HepG2 (cell line): ENCODE measurements around the gene HECTD4. TPM values are rescaled to one million over a fixed set of nuclear protein-coding genes. Genes with fewer than 3 reads are reported as not detected.

Experiments
- ATAC-seq: fragments of 200-7000 bp; cut with Tn5 transposase; 3 replicates; pipeline ENCODE4 v1.9.1; 2020; ENCODE audit warnings: mild to moderate bottlenecking, moderate library complexity
- BruUV-seq: library from RNA; stranded (reverse); fragments of 400-500 nt; replicated peaks from 2 replicates; lab custom pipeline; 2021; lab: Mats Ljungman, UMichigan
- CTCF ChIA-PET: fragments of 300-600 bp; formaldehyde crosslinking; extraction: SDS; loops from one replicate; lab custom pipeline; 2021; ENCODE audit warnings: low total read pairs, inconsistent platforms, low intra/inter-chr PET ratio; lab: Yijun Ruan, JAX
- POLR2A ChIA-PET: fragments of 350-600 bp; sonication (Branson Sonifier 250); formaldehyde crosslinking; loops from one replicate; lab custom pipeline; 2020; ENCODE audit warnings: antibody characterized with exemption, inconsistent platforms; lab: Yijun Ruan, JAX
- DNase-seq: peaks from one replicate; pipeline ENCODE4 v3.0.0-alpha.2; 2015; ENCODE audit warnings: low spot score
- FAIRE-seq: peaks from 3 replicates; lab custom pipeline; 2011; peaks lifted over from hg19 to GRCh38; lab: Jason Lieb, UNC
- H2AFZ ChIP-seq: one replicate; pipeline ENCODE4 v1.6.1; 2011; ENCODE audit warnings: low read length, inconsistent platforms
- H3K27ac ChIP-seq: fragments of 300-600 bp; 3 replicates; pipeline ENCODE4 v1.8.0; 2011; ENCODE audit warnings: mixed run types, mild to moderate bottlenecking, mixed read lengths, low read length, inconsistent platforms; ENCODE audit not compliant: insufficient read depth; ENCODE audit errors: extremely low read length
- H3K27me3 ChIP-seq, 2 experiments: fragments of 200-600 bp in 1 of 2; 2 replicates in 1 of 2; 3 replicates in 1 of 2; pipeline versions ENCODE4 v1.6.0 to v1.8.0; 2011; ENCODE audit warnings: low read length in 2 of 2, mild to moderate bottlenecking in 2 of 2, moderate library complexity in 2 of 2, inconsistent platforms in 1 of 2; ENCODE audit not compliant: insufficient read depth in 2 of 2, control insufficient read depth in 1 of 2
- H3K36me3 ChIP-seq, 2 experiments: fragments of 200-600 bp in 1 of 2; replicated peaks in 1 of 2; 2 replicates in 1 of 2; 3 replicates in 1 of 2; pipeline versions ENCODE4 v1.5.1 to v1.8.0; 2011; ENCODE audit warnings: low read length in 2 of 2, inconsistent platforms in 1 of 2; ENCODE audit not compliant: insufficient read depth in 2 of 2, control insufficient read depth in 1 of 2
- H3K4me1 ChIP-seq: 2 replicates; pipeline ENCODE4 v1.5.1; 2012; ENCODE audit warnings: low read length, inconsistent platforms; ENCODE audit not compliant: insufficient read depth
- H3K4me2 ChIP-seq: 2 replicates; pipeline ENCODE4 v1.6.0; 2011; ENCODE audit warnings: low read depth, low read length, inconsistent platforms
- H3K4me3 ChIP-seq, 3 experiments: fragments of 200-600 bp in 1 of 3; sonication (generic), shearing (Covaris generic) in 1 of 3; replicated peaks in 1 of 3; 2 replicates each; pipeline ENCODE4 v1.5.1; 2011 to 2016; ENCODE audit warnings: low read length in 3 of 3, inconsistent platforms in 2 of 3, low read depth in 2 of 3, mild to moderate bottlenecking in 2 of 3, control low read depth in 1 of 3, mixed read lengths in 1 of 3; ENCODE audit not compliant: insufficient read depth in 1 of 3
- H3K79me2 ChIP-seq: one replicate; pipeline ENCODE4 v1.6.1; 2011; ENCODE audit warnings: low read length, inconsistent platforms; ENCODE audit not compliant: insufficient read depth
- H3K9ac ChIP-seq: 2 replicates; pipeline ENCODE4 v1.6.0; 2011; ENCODE audit warnings: mild to moderate bottlenecking, low read depth, low read length, inconsistent platforms; ENCODE audit not compliant: insufficient read depth
- H3K9me3 ChIP-seq: 2 replicates; pipeline ENCODE4 v1.5.1; 2012; ENCODE audit warnings: mild to moderate bottlenecking, low read length
- H4K20me1 ChIP-seq: 2 replicates; pipeline ENCODE4 v1.6.0; 2011; ENCODE audit warnings: inconsistent platforms, mild to moderate bottlenecking, low read length, moderate library complexity; ENCODE audit not compliant: insufficient read depth
- CEBPZ ChIP-seq: IDR thresholded peaks from 2 replicates; pipeline ENCODE4 v1.6.1; 2012; ENCODE audit warnings: low read length, improper control_type of control experiment
- CENPX ChIP-seq: sonication (generic); formaldehyde crosslinking; IDR thresholded peaks from 2 replicates; pipeline ENCODE4 v1.9.0; 2021; ENCODE audit warnings: mild to moderate bottlenecking, missing genetic modification reagents, moderate library complexity
- CREBL2 ChIP-seq: sonication (generic); formaldehyde crosslinking; IDR thresholded peaks from 2 replicates; pipeline ENCODE4 v1.8.1; 2023; ENCODE audit warnings: missing genetic modification reagents, mild to moderate bottlenecking, borderline replicate concordance
- CREM ChIP-seq, 2 experiments: sonication (generic) in 1 of 2; formaldehyde crosslinking in 1 of 2; IDR thresholded peaks; 2 replicates each; pipeline versions ENCODE4 v1.4.0 to v1.6.1; 2016 to 2020; ENCODE audit warnings: antibody characterized with exemption in 1 of 2, mild to moderate bottlenecking in 1 of 2, missing genetic modification reagents in 1 of 2
- HNF4A ChIP-seq: sonication (generic); formaldehyde crosslinking; IDR thresholded peaks from 2 replicates; pipeline ENCODE4 v1.4.0; 2020; ENCODE audit warnings: missing genetic modification reagents
- JUNB ChIP-seq: sonication (generic); formaldehyde crosslinking; IDR thresholded peaks from 2 replicates; pipeline ENCODE4 v1.8.0; 2022; ENCODE audit warnings: missing genetic modification reagents, mild to moderate bottlenecking, borderline replicate concordance
- JUND ChIP-seq: sonication (generic); formaldehyde crosslinking; IDR thresholded peaks from 2 replicates; pipeline ENCODE4 v1.8.0; 2022; ENCODE audit warnings: mild to moderate bottlenecking, missing genetic modification reagents
- RBFOX2 ChIP-seq: fragments of 200-400 bp; formaldehyde crosslinking; IDR thresholded peaks from 2 replicates; pipeline ENCODE4 v1.6.1; 2017; ENCODE audit warnings: low read depth, mild to moderate bottlenecking, low read length
- SALL1 ChIP-seq: sonication (generic); formaldehyde crosslinking; IDR thresholded peaks from 2 replicates; pipeline ENCODE4 v1.8.0; 2022; ENCODE audit warnings: mild to moderate bottlenecking, missing genetic modification reagents
- TBP ChIP-seq: sonication (generic); formaldehyde crosslinking; IDR thresholded peaks from 2 replicates; pipeline ENCODE4 v1.5.0; 2020; ENCODE audit warnings: missing genetic modification reagents
- ZMYM3 ChIP-seq: sonication (generic); formaldehyde crosslinking; IDR thresholded peaks from 2 replicates; pipeline ENCODE4 v1.5.1; 2020; ENCODE audit warnings: mild to moderate bottlenecking, missing genetic modification reagents
- ZNF143 ChIP-seq: sonication (generic); formaldehyde crosslinking; IDR thresholded peaks from 2 replicates; pipeline ENCODE4 v1.4.0; 2020; ENCODE audit warnings: missing genetic modification reagents
- ZNF225 ChIP-seq: sonication (generic); formaldehyde crosslinking; IDR thresholded peaks from 2 replicates; pipeline ENCODE4 v1.4.0; 2020; ENCODE audit warnings: mild to moderate bottlenecking, missing genetic modification reagents
- ZNF263 ChIP-seq: sonication (generic); formaldehyde crosslinking; IDR thresholded peaks from 2 replicates; pipeline ENCODE4 v1.4.0; 2020; ENCODE audit warnings: missing genetic modification reagents
- ZNF430 ChIP-seq: sonication (generic); formaldehyde crosslinking; IDR thresholded peaks from 2 replicates; pipeline ENCODE4 v1.9.0; 2021; ENCODE audit warnings: mild to moderate bottlenecking, missing genetic modification reagents
- ZNF577 ChIP-seq: sonication (generic); formaldehyde crosslinking; IDR thresholded peaks from 2 replicates; pipeline ENCODE4 v1.4.0; 2020; ENCODE audit warnings: mild to moderate bottlenecking, low read depth, missing genetic modification reagents, borderline replicate concordance
- ZNF652 ChIP-seq: IDR thresholded peaks from 2 replicates; pipeline ENCODE4 v1.6.1; 2016; ENCODE audit warnings: low read depth, borderline replicate concordance
- ZNF776 ChIP-seq: sonication (generic); formaldehyde crosslinking; IDR thresholded peaks from 2 replicates; pipeline ENCODE4 v1.4.0; 2020; ENCODE audit warnings: mild to moderate bottlenecking, missing genetic modification reagents
- WGBS: methylation state at CpG from one replicate; pipeline ENCODE4 v1.1.6; 2017; ENCODE audit warnings: low lambda C conversion rate; 5-methylcytosine and 5-hydroxymethylcytosine counted together
- in situ Hi-C: cut with HindIII; loops from 2 replicates; pipeline ENCODE4 v1.10.0; 2017; ENCODE audit warnings: low pct_unique_long_range_greater_than_20kb; ENCODE audit not compliant: extremely low pct_ligation_motif_present
- intact Hi-C: fragments of 100-400 bp; cut with micrococcal nuclease; formaldehyde crosslinking; loops from one replicate; pipeline ENCODE4 v1.10.0; 2022; ENCODE audit not compliant: unreplicated experiment
- polyA plus RNA-seq, 8 experiments: library from polyadenylated mRNA; depleted of rRNA in 3 of 8; stranded (reverse) in 7 of 8; unstranded in 1 of 8; fragments of >200 nt; fragmentation: Illumina TruSeq in 4 of 8; extraction: Trizol in 4 of 8; gene quantifications; 2 replicates each; pipeline versions ENCODE4 v1.2.1 to v1.2.3, GENCODE V29; 2011 to 2016; ENCODE audit warnings: low read depth in 4 of 8, missing spikeins in 1 of 8, mixed read lengths in 1 of 8; ENCODE audit not compliant: insufficient read depth in 1 of 8
- total RNA-seq, 5 experiments: library from RNA; depleted of rRNA; stranded (reverse); fragments of >200 nt; fragmentation: Illumina TruSeq; extraction: Trizol; gene quantifications; 2 replicates each; pipeline ENCODE4 v1.2.3, GENCODE V29; 2016; ENCODE audit warnings: low read depth in 1 of 5

HECTD4 gene
- total and polyA plus RNA-seq, 2 of the 13 experiments (the other 11 are each of a cell fraction or from before 2014, with no cell fraction given) = 9.0 to 11.4 TPM

DNA sequence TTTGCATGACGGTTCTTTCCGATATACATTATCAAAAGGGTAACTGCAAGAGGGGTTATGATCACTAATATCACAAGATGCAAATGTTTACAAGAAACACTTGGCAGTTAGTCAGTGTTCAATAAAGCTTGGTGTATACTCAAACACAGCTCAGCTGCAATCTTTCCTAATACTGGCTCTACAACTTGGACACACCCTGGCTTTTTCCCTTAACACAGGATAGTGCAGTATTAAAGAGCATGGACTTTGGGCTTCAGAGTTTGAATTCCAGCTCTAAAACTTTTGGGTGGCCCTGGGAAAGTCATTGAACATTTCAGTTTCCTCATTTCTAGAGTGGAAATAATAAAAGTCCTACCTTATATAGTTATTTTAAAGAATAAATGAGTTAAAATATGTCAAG lies 107.0 kb downstream of the HECTD4 start:
- no peaks in the 10 kb centered on the region for H3K27me3 ChIP-seq
- BruUV-seq = no TSS peak
- no peaks in the 10 kb centered on the region for H4K20me1 ChIP-seq
- intact Hi-C loops = no loop called here
- TF ChIP-seq HNF4A (peak; percentile 16; the same call in 1 of the 2 replicates), ZNF577 (no peak)
- no peak overlapping the region for H3K4me3 ChIP-seq
- H3K9ac ChIP-seq = no peak overlapping the region
- ChIA-PET CTCF (no interaction called here), POLR2A (no interaction called here)
- DNase-seq (no peak), FAIRE-seq (no peak), ATAC-seq (no peak)
- H3K36me3 ChIP-seq = peaks cover 3 to 21% of the 10 kb centered on the region in 2 experiments
- H3K9me3 ChIP-seq = no peaks in the 10 kb centered on the region
- H3K4me2 ChIP-seq = no peak overlapping the region
- H3K27ac ChIP-seq = no peak overlapping the region
- no peak overlapping the region for H2AFZ ChIP-seq
- no peaks in the 10 kb centered on the region for H3K79me2 ChIP-seq
- WGBS = 100% methylated on average over 2 of the region's 2 CpGs
- in situ Hi-C loops = no loop called here
- peaks cover 9% of the 10 kb centered on the region for H3K4me1 ChIP-seq

DNA sequence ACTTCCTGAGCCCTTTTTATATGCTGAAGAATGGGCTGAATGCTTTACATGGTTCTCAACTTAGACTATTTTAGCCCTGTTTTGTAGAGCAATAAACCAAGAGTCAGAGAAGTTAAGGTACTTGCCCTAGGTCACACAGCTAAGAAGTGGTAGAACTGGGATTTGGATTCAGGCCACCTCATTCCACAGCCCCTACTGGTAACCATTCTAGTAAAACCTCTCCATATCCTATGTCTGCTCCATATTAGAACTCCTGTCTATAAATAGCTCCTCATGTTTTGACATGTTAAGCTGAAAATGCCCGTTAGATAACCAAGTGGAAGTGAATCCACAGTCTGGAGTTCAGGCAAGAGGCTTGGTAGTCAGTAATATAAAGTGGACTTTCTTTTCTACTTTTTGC lies 111.6 kb downstream of the HECTD4 start:
- ChIA-PET POLR2A (no interaction called here), CTCF (no interaction called here)
- Histone ChIP-seq H3K4me3 (no peak overlapping the region), H3K9ac (no peak overlapping the region), H3K79me2 (no peaks in the 10 kb centered on the region), H4K20me1 (no peaks in the 10 kb centered on the region), H2AFZ (no peak overlapping the region), H3K27me3 (no peaks in the 10 kb centered on the region), H3K4me2 (no peak overlapping the region), H3K27ac (no peak overlapping the region), H3K4me1 (peaks cover 9% of the 10 kb centered on the region), H3K36me3 (peaks cover 6 to 37% of the 10 kb centered on the region in 2 experiments), H3K9me3 (no peaks in the 10 kb centered on the region)
- FAIRE-seq = no peak
- intact Hi-C loops (no loop called here), in situ Hi-C loops (no loop called here)
- no peak for DNase-seq
- WGBS = 95% methylated on average over 1 of the region's 1 CpG
- ATAC-seq = no peak
- no TSS peak for BruUV-seq
- no peak for TF ChIP-seq CENPX (CRISPR knock-in tag)
- no peak for TF ChIP-seq ZNF143
- TF ChIP-seq SALL1 (CRISPR knock-in tag) = no peak
- TF ChIP-seq RBFOX2 = no peak
- no peak for TF ChIP-seq ZMYM3 (CRISPR knock-in tag)
- TF ChIP-seq CREM (IDR thresholded peaks at IDR 0.05) = no peak
- no peak for TF ChIP-seq CREM (CRISPR knock-in tag; IDR thresholded peaks at IDR 0.05)
- no peak for TF ChIP-seq JUNB (CRISPR knock-in tag)
- no peak for TF ChIP-seq ZNF263 (CRISPR knock-in tag)
- TF ChIP-seq JUND (CRISPR knock-in tag) = no peak
- TF ChIP-seq TBP (CRISPR knock-in tag) = no peak
- TF ChIP-seq ZNF225 = no peak
- no peak for TF ChIP-seq ZNF652 (CRISPR knock-in tag)
- TF ChIP-seq CREBL2 (CRISPR knock-in tag) = no peak
- TF ChIP-seq ZNF430 (CRISPR knock-in tag) = no peak
- TF ChIP-seq ZNF776 = no peak
- no peak for TF ChIP-seq CEBPZ
